HG03135 (cell line): Measurements from ENCODE around the gene CNTNAP2.

ENCODE experiments used
- ATAC-seq: cut with Tn5 transposase; IDR thresholded peaks from one replicate; pipeline ENCODE4 v1.9.1; 2021; ENCODE audit warnings: mild to moderate bottlenecking, moderate library complexity; ENCODE audit not compliant: unreplicated experiment

CNTNAP2 gene

DNA sequence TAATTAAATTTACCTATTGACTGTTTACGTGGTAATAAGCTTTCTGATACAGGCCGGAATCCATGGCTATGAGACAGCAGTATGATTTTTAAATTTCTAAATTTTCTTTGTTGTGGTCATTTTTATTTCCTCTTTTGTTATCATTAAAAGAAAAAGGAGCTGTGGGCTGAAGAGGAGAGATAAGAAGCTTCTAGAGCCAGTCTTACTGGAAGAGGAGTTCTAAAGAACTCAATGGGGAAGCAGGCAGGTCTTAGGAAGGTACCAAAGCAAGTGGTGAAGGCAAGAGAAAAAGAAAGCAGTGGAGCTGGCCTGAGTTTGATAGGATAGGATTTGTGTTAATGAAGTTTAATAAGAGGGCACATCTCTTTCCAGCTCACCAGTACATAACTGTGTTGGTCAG, 1187.8 kb downstream of the CNTNAP2 start:
- ATAC-seq = no peak

- ATAC-seq = no peak
These were observed 1189.2 kb downstream of the CNTNAP2 start for GRCh38 chr7:147305827-147306226.

DNA sequence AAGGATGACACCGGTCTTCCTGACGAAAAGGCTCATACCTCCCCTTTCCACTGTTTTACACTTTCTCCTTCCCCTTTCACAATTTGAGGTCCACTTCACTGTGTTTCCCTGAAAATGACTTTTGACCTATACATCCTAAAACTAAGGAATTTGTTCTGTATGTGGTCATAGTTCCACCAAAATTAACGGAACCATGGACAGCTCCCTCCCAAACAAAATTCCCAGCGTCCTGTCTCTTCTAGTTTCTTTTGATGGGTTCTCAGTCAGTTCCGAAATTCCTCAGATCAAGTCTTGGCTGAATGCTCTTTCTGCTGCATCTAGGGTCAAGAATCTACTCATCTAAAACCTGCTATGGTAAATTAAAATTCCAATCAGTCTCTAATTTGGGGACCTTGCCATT, 1191.9 kb downstream of the CNTNAP2 start:
- ATAC-seq = no peak

GRCh38 chr7:147311336-147311735, 1194.7 kb downstream of the CNTNAP2 start:
- ATAC-seq = no peak

- no peak for ATAC-seq
These were observed 1204.9 kb downstream of the CNTNAP2 start for GRCh38 chr7:147321504-147321903.

DNA sequence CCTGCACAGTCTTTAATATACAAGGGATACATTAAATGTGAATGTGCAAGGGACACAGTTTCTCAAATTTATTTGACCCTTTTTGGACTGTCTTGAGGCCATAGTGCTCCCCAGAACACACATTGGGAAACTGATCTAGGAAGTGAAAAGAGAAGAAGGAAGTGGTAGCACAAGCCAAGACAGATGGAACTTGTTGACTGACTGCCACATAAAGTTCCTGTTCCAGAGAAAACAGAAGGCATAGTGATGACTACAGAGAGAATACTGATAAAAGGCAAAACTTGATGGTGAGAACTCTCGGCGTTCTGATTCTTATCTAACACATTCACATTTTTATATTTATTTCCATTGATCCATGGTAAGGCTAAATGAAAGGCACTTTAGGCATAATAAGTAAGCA, 1216.4 kb downstream of the CNTNAP2 start:
- no peak for ATAC-seq

DNA sequence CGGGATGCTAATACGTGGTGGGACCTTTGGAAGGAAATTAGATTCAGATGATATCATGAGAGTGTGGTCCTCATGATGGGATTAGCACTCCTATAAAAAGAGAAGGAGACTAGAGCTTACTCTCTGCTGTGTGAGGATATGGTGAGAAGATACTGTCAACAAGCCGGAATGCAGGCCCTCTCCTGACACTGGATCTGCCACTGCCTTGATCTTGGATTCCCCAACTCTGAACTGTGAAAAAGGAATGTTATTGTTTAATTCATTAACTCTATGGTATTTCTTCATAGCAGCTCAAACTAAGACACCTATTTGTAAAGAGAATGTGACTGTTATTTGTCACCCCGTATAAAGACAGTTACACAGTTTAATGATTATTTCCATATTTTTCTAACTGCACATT, 1246.5 kb downstream of the CNTNAP2 start:
- no peak for ATAC-seq

DNA sequence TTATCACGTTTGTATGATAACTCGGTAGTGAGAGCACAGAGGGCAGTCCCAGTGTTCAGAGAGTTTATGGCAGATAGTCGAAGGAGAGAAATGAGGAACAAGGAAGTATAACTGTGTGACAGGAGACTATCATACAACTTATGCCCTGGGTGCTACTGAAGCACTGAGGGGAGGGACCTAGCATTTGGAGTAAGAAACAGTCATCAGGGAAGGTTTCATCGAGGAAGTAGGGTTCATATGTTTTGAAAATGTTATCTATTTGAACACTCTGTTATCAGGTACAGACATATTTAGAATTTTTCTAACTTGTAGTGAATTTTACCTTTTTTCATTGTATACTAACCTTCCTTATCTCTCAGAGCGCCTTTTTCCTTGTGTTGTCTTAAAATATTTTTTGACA, 1259.6 kb downstream of the CNTNAP2 start:
- ATAC-seq = no peak

GRCh38 chr7:147380926-147381325, 1264.3 kb downstream of the CNTNAP2 start:
- no peak for ATAC-seq

DNA sequence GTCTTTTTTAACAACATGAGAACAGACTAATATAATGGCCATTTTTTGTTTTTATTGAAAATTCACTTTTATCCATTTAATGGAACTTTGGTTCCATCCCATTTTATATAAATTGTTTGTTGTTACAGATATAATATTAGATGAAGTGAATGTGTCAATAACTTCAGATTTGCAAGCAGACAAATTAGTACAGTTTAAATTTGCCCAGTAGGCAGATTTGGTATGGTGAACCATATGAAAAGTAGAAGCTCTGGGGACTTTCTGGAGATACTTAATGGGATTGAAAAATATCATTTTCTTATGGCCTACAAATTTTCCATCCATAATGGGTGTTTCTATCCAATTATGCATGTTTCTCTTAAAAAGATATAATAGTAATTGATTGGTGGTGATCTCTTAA, 1277.7 kb downstream of the CNTNAP2 start:
- no peak for ATAC-seq

DNA sequence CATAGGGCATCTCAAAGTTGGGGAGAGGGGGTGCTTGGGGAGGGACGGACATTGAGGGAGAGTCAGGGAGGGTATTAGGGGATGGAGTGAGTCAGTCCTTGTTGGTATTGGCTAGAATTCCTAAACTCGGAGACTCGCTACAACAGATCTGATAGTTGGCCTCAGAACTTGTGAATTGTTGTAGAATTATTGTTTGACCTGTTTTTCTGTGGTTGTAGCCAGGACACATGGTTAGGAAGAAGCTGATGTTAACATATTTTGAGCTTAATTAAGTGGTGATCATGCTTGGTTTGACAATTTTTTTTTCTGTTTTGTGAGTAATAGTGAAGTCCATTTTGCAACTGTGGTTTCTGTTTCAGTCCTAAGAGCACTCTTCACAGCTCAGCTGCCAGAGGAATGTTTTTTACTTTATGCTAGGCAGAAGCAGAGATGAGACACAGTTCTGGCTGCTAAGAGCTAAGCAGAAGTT, 1283.7 kb downstream of the CNTNAP2 start:
- ATAC-seq = no peak

DNA sequence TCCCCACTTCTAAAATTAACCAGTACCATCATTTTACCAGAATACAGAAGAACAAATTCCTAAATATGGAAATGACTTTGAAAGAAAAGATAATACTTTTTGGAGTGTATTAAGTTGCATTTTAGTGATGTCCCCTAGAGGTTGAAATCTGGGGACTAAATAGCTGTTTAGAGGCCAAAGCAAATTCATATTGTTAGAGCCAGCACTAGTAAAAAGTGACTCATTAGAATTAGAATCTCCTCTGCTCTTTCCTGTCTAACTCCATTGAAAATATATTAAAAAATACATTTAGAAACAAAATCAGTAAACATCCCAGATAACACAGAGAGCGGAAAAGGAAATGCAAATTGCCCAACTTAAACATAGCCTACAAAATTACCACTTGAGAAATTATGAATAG, 1284.3 kb downstream of the CNTNAP2 start:
- ATAC-seq = no peak

DNA sequence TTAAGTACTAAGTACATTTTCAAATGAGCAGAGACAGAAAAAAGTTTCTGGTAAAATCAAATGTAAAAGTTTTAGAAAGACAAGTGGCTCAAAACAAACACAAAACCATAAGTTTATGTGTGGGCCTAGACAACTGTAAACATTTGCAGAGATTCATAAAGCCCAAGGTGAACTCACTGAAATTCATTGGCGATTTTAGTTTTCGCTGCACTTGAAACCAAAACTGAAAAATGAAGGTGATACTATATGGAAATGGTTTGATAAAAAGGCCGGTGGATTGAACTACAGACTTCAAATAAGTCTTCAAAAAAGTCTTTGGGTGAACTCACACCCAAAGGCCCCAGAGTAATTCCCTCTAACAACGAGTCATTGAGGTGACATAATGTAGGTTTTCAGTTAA, 1289.0 kb downstream of the CNTNAP2 start:
- ATAC-seq = no peak

- no peak for ATAC-seq
These were observed 1290.0 kb downstream of the CNTNAP2 start for GRCh38 chr7:147406521-147407135.

GRCh38 chr7:147411096-147411495, 1294.5 kb downstream of the CNTNAP2 start:
- ATAC-seq = no peak

DNA sequence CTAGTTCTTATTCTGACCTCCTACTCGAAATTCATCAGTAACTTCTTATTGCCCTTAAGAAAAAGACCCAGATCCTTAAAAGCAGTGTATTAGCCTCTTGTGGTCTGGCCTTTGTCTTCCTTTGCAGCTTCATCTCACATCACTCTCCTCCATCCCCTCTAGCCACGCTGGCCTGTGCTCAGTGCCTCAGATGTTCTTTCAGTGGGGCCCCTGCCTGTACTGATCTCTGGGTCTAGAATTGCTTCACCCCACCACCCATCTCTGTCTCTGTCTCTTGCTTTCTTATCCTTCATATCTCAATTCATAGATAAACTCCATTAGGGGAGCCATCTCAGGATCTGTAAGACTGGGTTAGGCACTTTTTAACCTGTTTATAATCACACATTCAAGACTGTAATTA, 1295.5 kb downstream of the CNTNAP2 start:
- no peak for ATAC-seq

DNA sequence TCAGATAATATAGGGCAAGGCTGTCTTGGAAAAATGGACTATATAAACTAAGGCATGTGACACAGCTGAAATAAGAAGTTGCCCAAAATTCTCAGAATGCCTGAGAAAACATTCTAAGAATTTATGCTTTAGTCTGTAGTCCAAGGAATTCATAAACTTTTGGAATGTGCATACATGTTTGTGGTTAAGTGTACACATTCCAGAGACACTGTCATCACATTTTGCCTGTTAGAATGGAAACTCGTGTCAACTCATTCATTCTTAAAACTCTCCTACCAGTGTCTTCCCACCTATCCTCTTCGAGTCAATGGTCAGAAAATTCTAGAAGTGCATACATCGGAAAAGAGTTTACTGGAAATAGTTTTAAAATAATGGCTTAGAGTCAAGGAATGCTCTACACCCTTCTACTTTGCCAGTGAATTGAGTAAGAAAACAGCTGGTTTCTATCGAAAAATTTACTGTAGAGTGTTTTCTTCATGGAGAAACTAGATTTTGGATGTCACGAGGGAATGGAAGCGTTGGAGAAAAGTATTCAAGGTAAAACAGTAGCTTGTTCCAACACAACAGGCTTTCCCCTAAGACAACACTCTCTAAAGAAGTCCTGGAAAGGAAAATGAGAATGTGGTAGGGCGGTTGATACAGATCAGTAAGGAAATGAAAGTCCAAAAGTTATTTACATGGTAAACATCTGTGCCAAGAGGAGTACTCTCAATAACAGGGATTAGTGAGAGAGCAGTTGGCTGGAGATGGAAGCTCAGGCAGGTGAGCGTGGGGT, 1296.4 kb downstream of the CNTNAP2 start:
- no peak for ATAC-seq

DNA sequence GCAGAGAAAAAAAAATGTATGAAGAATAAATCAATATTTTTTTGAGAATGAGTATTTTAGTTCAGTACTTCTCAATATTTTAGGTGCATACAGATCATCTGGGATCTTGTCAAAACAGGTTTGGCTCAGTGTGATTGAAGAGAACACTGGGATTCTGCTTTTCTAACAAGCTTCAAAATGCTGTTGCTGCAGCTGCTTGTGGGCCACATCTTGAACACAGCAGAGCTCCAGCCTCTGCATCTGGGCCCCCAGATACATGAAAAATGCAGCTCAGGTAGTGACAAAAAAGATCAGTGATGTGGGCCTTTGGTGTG, 1296.9 kb downstream of the CNTNAP2 start:
- no peak for ATAC-seq

DNA sequence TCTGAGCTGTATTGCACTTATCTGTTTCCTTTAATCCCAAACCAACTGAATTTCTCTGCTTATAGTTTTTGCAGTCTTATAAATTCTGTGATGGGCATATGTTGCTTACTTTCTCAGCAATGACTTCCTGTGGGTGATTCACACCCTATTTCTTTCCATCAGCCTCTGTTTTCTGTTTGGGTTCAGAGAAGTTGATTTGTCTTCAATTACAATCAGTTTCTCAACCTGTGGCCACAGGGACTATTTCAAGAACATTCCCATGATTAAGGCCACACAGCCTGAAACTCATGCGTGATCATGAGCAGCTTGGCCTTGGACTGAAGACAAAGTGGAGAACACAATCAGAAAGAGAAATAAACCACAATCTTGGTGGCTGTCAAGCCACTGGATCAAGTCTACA, 1299.4 kb downstream of the CNTNAP2 start:
- no peak for ATAC-seq

DNA sequence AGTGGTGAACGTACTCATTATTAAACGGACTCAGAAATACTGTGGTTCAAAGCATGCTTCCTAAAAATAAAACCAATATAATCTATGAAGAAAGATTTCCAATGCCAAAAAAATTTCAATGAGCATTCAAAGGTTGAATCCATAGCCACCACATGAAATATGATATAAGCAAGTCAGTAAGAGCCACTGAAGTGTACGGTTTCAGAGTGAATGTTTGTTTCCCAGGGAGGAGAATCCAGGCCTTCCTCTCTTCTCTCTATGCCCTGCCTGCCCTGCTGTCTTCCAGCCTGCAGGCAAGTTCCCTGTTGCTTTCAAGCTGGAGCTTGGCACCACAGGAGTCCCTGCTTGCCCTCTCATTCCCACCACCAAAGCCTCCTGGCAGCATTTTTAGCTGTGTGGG, 1302.4 kb downstream of the CNTNAP2 start:
- ATAC-seq = no peak

DNA sequence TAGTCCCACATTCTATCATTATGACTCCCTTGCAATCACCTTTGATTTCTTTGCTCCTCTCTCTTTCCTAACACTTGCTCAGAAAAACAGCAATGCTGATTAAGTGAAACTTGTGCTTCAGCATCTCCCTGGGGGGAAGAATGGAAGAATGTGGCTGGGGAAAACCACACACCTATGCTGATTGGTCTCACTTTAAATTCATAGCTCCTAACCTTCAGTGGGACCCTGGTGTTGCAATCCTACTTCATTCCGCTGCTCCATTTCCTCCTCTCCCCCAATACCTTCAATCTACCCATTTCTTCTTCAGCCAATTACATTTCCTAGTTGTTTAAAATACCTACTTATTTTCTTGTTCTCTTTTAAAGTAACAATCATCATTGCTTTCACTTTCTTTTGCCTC, 1307.3 kb downstream of the CNTNAP2 start:
- ATAC-seq = no peak

DNA sequence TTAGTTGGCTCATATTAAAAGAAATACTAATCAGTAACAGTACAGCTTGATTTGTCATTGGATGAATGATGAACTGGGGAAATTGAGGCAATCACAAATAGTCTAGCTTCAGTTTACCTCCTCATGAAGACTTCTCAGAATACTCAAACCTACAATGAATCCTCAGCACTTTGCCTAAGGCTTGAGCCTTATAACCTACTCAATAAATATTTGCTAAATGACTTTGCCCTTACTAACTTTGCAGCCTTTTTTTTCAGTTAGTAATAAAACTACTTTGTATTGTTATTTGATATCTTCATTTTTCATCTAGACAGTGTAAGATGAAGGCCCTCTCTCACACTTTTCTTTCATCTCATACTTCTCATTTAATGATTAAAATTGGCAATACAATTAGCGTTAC, 1311.5 kb downstream of the CNTNAP2 start:
- no peak for ATAC-seq

- ATAC-seq = no peak
These were observed 1313.4 kb downstream of the CNTNAP2 start for GRCh38 chr7:147429961-147430360.
